ENCODE results near the gene ANKRD66.

DNA sequence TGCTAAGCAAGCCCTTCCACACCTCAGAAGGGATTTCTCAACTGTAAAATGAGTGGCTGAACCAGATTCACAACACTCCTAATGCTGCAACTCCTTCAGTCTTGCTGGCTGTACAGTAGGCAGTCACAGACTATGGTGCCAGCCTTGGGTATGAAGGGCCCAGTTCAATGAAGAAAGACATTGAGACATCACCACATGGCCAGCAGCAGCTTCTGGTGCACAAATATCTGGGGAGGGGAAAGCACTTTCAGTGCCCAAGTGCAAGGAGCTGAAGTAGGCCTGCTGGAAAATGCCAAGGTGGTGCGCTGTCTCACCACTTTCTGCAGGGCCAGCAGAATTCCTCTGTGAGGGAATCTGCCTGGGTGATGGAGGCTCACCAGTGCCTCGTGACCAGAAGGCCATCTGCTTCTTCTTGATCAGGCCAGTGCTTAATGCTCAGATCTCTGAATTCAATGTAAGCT lies 13.4 kb upstream of the ANKRD66 start:
- TF ChIP-seq CTCF (IDR thresholded peaks at IDR 0.05) (no peak), POLR2A (IDR thresholded peaks at IDR 0.05) (no peak)

Data from stomach (tissue), 4 donors.